NCI-H1092 (cell line): ENCODE results near the gene NCR3LG1.

Source experiments
- DNase-seq: peaks from one replicate; lab custom pipeline; 2025; lab: John Stamatoyannopoulos, UW

Gene NCR3LG1

DNA sequence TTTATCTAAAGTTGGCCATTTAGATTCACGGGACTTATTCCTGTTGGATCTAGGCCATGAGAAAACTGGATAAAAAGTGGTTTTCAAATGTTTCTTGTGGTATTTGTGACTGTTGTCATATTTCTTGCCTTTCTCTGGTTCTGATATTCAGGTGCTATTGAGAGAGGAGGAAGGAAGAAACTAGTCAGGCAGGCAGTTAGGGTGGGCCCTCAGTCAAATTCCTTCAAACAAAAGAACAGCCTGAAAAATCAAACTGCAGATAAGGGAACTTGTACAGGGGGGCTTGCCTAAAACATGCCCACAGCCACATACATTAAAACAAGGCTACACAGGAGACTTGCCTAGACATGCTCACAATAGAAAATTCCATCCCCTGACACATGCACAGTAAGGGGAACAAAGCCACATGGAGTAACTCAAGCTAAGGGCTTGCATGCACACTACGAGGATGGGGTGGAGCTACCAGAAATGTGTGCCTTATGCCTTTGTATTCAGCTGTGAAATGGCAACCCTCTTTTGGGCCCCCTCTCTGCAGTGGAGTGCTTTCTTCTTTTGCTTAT is 18.2 kb downstream of the NCR3LG1 start:
- DNase-seq = no peak

DNA sequence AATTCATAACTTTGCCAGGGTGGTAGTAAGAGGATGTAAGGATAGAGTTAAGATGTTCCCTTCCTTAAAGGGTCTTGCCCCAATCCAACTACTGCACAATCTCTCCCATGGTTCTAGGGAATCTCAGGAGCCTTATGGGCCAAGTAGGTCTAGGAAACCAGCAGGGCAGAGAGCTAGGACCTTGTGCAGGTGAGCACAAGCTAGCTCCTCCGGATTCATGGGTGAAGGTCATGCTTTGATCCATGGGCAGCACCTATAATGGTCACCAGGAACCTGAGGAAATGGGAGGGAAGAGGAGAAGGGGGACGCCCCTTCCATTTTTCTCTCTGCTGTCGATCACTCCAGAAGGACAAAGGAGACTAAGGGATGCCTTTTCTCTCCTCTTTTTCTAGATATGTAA is 20.0 kb downstream of the NCR3LG1 start:
- no peak for DNase-seq

DNA sequence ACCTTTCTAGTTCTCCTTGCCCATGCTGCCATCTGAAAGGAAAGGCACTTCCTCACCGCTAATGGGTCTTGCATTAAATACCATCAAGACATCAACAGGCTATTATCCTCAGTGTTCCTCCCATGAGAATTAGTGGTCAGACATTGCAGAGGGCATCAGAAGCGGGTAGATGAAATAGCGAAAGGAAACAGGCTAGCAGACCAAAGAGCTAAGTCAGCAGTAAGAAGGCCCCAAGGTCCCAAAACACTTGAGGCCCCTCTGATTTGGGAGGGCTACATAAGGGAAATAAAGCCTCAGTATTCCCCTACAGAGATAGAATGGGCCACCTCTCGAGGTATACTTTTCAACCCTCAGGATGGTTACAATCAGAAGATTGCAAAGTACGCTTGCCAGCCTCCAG is 23.9 kb downstream of the NCR3LG1 start:
- DNase-seq = no peak

DNA sequence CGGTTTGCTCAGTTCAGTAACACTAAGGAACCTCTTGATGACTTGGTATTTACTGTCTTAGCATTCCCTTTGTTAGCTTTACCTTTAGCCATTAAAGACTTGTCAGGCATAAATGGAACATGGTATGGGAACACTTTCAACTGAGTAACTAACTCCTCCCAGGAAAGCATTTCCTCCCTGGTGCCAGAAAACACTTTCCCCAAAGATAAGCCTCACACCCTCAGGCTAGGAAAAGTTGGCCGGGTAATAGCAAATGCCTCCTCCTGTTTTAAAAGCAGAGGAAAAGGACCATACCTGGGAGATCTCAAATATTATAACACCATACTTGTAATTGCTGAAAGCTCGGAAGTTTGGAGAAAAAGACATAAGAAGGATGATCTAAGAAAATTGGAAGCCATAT is 24.9 kb downstream of the NCR3LG1 start:
- no peak for DNase-seq

DNA sequence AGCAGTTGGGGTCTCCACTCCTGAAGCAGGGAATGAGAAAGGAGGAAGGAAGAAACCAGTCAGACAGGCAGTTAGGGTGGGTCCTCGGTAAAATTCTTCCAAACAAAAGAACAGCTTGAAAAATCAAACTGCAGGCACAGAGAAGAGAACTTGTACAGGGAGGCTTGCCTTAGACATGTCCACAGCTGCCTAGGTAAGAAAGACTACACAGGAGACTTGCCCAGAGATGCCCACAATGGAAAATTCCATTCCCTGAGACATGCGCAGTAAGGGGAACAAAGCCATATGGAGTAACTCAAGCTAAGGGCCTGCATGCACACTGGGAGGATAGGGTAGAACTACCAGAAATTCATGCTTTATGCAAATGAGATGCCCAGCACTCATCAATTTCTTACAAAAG is 27.1 kb downstream of the NCR3LG1 start:
- DNase-seq = no peak

DNA sequence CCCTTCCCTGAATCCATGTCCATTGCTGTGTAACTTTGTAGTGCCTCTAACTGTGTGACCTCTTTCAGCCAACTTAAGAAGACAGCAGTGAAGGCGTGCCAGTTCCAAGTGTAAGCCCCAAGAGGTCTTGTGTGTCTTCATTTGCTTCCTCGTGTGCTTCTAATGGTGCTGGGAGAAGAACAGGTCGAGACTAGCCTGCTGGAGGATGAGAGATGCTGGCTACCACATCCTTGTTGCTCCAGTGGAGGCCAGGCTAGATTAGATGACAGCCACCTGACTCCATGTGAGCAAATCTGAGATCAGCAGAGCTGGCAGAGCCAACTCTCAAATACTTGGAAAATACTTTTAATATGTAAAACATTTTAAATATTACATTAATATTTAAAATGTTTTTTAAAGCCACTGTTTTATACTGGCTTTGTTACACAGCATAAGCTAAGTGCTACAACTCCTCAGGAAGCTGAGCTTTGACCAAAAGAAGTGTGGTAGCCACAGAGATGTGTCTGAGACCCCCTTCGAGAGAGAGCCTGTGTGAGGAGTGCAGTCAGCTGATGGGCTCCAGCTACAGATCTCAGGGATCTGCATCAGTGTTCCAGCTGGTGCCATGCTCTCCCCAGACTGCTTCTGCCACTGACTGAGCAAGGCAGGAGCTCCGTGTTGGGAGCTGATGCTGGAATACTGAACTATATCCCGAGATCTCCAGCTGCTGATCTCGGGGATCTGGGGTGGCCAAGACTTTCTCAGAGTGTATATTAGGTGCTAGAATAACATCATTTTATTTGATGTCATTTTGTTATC is 28.0 kb downstream of the NCR3LG1 start:
- no peak for DNase-seq

DNA sequence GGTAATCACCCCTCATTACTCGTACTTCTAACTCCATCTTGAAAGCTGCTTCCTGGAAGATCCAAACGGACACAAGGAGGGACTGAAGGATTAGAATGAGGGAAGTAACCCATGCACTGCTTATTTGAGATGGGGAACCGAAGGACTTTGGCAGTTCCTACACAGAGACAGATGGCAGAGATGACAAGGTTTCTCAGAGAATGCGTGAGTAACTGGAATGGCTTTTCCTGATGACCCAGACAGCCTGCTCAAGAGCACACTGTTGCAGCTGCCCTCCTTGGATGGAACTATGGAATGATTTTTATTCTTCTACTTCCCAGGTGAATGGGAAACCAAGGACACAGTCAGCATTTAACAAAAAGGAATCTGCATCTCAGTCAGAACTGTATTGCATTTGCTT is 29.6 kb downstream of the NCR3LG1 start:
- DNase-seq = no peak

DNA sequence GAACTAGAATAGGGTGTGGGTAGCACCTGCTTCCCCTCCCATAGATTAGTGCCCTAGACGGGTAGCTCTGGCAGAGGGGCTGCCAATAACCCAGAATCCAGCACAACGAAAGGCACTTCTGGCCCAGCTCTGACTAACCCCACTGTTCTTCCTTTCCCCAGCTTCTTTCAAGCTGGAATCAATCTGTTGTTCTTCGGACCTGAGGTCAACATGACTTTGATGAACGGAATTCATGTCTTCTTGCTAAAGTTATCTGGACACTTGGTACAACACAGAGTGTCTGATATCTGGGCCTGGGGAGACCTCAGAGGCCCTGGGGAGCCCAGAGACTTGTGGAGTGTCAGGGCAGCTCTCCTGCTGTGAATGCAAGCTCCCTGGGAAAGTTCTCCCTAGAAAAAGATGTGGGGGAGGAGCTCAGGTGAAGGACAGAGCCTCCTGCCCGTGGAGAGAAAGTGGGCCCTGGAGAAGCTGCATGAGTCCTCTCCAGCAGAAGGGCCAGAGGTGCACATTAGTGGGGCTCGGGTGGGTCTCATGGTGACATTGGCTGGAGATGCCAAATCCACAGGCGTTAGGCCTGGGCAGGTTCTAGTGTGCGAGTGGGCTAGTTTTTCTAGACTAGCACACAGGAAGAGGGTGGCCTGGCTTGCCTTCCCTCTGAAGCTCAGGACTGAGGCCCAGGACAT is 30.6 kb downstream of the NCR3LG1 start:
- DNase-seq = no peak

DNA sequence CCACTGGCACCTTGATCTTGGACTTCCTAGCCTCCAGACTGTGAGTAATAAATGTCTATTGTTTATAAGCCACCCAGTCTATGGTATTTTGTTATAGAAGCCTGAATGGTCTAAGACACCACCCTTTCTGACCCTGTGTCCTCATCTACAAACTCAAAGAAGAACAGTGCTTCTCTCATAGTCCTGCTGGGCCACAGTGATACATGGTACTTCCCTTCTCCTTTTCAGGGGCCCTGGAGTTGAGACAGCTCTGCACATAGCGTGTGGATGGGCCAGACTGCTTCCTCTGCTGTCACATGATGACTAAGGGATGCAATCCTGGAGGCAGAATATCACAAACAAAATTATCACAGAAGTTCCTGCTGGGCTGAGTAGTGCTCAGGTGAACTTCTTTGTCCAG is 31.9 kb downstream of the NCR3LG1 start:
- no peak for DNase-seq

DNA sequence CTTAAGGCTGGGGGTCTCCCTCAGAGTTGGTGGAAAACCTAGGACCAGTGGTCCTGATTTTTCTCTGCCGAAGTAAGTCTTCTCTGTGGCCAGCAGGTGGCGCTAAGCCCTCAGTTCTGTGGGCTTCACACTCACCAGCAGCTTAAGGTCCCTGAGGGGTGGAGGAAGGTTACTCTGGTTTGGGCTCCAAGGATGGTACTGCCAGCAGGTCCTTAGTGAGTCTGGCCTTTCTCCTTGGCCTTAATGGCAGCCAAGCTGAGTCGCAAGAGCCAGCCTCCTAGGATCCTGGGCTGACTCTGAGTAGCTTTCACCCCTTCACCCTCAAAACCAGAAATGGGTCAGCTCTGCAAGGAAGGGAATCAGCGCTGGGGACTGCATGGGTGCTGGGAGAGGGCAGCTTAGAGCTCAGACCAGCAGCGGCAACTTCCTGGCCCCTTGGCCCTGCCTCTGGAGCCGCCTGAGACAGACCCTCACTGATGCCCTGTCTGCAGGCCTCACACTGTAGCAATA is 32.5 kb downstream of the NCR3LG1 start:
- DNase-seq = peak; percentile 87

DNA sequence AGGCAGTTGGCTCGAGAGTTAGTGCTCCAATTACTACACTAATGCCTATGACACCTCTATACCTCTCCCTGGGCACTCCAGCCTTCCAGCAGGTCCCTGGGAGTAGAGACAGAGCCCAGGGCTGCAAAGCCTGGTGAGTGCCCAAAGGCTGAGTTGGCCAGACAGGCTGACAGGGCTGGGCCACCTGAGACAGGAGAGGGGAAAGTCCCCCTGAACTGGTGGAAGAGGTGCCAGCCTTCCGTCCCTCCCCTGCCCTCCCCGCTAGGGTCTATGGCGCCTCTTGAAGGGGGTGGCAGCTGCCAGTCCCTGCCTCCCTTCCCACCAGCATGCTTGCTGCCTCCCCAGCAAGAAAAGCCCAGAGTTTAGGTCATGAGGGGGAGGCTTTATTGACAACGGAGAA is 33.9 kb downstream of the NCR3LG1 start:
- DNase-seq = no peak

DNA sequence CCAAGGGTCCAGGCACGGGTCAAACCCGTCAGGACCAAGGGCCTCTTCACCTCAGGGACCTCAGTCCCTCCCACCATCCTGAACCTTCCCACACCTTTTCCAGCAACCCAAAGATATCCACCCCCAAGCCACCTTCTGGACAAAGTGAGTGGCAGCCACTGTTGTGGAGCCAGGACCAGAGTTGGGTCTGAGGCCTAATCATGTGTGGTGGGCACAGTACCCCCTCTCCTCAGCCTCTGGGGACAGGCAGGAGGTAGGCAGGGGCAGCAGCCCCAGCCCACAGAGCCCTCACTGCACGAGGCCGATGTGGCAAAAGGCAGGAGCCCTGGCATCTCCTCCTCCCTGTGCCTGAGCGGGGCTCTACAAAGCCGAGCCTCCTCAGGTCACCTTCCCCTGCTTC is 34.3 kb downstream of the NCR3LG1 start:
- no peak for DNase-seq

DNA sequence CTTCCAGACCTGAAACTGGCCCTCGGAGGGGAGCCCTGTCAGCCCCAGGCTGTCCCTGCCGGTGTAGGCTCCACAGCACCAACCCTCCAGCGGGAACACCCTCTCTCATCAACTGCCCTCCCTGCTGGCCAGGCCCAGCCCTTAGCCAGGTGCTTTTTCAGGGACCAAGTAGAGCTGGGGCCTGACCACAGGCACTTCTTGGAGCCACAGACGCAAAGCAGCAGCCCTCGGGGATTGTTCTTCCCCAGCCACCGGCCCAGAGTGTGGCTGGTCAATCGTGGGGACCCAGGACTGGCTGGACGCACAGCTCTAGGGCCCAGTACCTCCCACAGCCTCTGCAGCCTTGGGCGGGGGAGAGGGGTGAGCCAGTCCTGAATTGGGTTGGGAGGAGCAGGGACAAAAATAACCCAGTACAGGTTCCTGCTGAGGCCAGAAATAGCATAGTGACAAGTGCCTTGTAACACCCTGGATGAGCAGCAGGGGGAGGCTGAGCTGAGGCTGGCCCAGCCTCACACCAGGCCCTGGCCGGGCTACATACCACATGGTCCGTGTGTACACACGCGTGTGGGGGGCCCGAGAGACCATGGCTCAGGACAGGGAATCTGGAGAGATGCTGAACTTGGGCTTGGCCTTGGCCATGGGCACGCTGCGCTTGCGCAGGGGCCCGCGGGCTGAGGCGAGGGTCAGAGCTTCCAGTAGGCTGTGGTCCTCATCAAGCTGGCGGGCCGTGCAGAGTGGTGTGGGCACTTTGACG is 34.9 kb downstream of the NCR3LG1 start:
- DNase-seq = peak; percentile 45

DNA sequence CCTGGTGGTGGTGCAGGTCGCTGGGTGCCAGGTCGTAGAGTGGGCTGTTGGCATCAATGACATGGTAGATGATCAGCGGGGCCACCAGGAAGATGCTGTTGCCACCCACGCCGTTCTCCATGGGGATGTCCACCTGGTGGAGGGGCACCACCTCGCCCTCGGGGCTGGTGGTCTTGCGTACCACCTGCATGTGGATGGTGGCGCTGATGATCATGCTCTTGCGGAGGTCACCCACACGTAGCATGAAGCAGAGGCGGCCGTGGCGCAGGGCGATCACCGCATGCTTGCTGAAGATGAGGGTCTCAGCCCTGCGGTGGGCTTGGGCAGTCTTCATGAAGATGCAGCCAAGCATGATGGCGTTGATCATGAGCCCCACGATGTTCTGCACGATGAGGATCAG is 35.7 kb downstream of the NCR3LG1 start:
- no peak for DNase-seq

DNA sequence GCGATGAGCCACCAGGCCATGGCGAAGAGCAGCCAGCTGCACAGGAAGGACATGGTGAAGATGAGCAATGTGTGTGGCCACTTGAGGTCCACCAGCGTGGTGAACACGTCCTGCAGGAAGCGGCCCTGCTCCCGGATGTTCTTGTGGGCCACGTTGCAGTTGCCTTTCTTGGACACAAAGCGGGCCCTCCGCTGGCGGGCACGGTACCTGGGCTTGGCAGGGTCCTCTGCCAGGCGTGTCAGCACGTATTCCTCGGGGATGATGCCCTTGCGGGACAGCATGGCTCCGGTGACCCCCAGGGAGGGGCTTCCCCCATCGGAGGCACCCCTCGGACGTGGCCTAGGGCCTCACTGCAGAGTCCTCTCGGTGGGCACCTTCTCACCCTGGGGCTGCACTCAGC is 36.2 kb downstream of the NCR3LG1 start:
- no peak for DNase-seq

DNA sequence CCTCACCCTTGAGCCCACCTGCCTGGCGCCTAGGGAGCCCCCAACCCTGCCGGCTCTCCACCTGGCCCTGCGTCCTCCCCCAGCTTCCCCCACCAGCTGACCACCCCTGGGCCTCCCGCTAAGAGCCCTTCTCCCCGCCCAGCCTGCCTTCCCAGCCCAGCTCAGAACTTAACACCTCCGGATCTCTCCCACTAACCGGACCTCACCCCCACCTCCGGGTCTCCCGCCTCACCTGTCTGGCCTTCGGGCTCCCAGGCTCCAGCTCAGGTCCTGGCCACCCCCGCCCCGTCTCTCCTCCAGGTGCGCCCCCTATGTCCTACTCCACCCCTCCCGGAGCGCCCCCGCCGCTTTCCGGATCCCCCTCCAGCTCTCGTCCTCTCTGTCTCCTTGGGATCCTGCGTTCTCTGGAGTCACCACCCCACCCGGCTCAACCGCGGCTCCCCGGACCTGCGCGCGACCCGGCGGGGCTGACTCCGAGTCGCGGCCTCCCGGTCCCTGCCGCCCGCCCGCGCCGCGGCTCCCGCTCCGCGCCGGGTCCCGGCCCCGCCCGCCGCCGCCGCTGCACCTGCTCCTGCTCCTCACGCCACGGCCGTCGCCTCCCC is 37.1 kb downstream of the NCR3LG1 start, which contains the start of gene KCNJ11:
Gene KCNJ11 (minus strand): TSS at position 51 of the 602 bp plus-strand sequence. CDS start 568 bp downstream, outside the sequence.
- DNase-seq = peak; percentile 36

DNA sequence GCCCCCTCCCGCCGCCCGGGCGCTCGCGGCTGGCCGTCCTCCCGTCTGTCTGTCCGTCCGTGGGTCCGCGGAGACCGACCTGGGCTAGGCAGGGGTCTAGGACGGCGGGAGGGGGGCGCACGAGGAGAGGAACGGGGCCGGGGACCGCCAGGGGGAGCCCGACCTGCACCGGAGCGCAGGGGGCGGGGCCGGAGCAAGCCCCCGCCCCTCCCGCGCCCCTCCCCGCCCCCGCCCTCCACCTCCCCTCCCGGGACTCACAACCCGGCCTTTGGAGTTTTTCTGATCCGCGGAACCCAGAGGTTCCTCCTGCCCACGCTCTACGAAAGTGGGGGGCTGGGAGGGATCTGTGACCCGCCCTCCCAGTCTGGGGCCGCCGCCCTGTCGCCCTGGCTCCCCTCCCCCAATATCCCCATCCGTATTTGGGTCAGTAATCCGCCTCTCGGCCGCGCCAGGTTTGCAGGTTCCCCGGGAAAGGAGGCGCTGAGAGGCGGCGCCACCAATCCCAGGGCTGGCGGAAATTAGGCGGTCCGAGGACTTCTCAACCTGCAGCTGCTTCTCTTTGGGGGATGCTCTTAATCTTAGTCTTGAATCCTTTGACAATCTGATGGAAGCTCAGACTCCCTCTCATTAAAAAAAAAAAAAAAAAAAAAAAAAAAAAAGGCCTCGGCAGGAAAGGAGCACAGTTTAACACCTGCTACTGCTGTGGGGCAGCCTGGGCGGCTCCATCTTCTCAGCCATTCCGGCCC is 37.8 kb downstream of the NCR3LG1 start:
- DNase-seq = peak; percentile 81

DNA sequence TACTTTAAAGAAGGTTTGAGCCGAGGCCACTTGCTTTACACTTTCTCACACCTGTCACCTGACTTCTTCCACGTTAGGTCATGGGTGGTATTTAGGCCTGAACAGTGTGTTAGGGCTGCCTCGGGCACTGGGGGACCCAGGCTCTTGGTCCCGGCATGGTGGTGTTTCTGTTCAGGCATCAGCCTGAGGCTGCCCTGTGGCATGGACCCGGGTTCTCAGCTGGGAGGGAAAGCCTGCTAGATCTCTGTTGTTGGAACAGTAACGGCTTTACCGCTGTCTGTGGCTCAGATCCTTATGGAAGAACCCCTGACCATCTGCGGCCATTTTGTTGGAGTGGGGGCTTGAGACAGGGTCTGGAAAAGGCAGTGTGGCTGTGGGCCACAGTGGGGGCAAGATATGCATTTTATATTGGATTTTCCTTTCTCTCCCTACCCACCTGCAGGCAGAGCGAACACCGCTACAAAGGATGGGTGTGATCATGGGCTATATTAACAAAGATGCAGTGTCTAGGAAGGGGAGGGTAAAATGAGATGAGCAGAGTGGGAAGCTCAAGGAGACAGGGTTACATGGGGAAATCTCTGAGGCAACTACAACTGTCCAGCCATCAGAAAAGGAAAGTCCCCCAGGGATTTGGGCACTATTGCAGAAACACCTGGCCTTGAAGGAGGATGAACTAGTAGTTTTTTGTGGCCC is 38.5 kb downstream of the NCR3LG1 start:
- DNase-seq = no peak

DNA sequence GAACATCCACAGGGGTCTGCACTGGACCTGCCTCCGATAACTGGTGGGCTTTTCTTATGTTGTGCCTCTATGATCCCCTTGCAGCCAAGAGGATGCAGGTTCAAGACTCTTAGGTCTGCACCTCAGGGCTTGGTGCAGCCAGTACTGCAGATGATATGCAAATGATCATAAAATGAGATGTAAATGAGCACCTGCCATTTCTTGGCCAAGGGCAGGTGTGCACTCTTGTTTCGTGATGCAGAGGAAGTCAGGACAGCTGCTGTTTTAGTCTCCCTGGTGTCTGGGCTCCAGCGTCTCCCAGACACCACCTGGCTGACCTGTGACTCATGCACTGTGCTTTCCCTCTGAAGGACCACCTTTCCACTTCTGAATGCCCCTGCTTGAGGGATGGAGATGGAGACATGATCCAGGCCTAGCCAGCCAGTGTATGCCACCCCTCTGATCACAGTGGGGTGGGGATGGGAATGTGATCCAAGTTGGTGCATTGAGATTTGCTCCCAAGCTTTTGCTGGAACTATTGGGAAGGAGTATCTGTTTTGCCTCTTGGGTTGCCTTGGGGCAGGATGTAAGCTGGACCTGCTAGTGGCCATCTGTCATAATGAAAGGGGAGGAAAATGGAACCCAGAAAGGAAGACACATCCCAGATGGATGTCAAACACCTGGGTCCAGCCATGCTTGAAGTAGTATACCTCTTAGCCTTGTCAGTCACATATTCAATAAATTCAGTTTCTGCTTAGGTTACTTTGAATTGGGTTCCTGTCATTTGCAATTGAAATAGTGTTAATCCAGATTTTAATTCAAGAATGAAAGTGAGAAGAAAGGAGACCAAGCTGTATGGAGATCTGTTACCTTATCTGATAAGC is 40.1 kb downstream of the NCR3LG1 start:
- peak; percentile 5 for DNase-seq

DNA sequence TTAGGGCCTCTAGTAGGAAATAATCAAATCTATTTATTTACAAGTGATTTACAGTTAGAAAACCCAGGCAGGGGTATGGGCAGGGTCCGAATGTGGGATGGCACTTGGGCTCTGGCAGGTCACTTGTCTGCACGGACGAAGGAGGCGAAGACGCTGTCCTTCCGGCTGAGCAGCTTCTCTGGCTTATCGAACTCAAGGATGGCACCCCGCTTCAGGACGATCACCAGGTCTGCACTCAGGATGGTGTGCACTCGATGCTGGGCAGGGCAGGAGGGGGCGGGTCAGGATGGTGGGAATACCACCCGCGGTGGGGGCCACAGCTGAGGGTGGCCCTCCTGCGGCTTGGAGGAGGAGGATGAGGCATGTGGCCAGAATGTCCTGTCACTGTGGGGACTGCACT is 41.3 kb downstream of the NCR3LG1 start:
- DNase-seq = no peak
